HG03139 (cell line): ENCODE measurements around the gene RFC5.

Experiments
- ATAC-seq: cut with Tn5 transposase; IDR thresholded peaks from one replicate; pipeline ENCODE4 v1.9.1; 2021; ENCODE audit not compliant: unreplicated experiment

Gene RFC5

GRCh38 chr12:118050972-118051910 lies 34.7 kb downstream of the RFC5 start:
- ATAC-seq: no peak

GRCh38 chr12:118052324-118053070 lies 36.0 kb downstream of the RFC5 start:
- no peak for ATAC-seq

GRCh38 chr12:118053071-118053985 lies 36.8 kb downstream of the RFC5 start:
- ATAC-seq: no peak

- ATAC-seq: peak; percentile 78
Measured at GRCh38 chr12:118055144-118055557, 38.6 kb downstream of the RFC5 start.

GRCh38 chr12:118055865-118056773 lies 39.6 kb downstream of the RFC5 start:
- ATAC-seq: no peak

GRCh38 chr12:118058227-118058626 lies 41.7 kb downstream of the RFC5 start:
- ATAC-seq: no peak

- no peak for ATAC-seq
Measured at GRCh38 chr12:118058881-118059280, 42.4 kb downstream of the RFC5 start.

GRCh38 chr12:118059341-118060191 lies 43.1 kb downstream of the RFC5 start:
- ATAC-seq: no peak

- no peak for ATAC-seq
Measured at GRCh38 chr12:118060301-118061010, 44.0 kb downstream of the RFC5 start.

- ATAC-seq: no peak
Measured at GRCh38 chr12:118061011-118061872, 44.7 kb downstream of the RFC5 start, which contains the start of gene WSB2. TSS of gene WSB2 (minus strand) at chr12:118061179. CDS start at chr12:118061048, 131 bp downstream.

- ATAC-seq: no peak
Measured at GRCh38 chr12:118061873-118062843, 45.7 kb downstream of the RFC5 start.

GRCh38 chr12:118063576-118064391 lies 47.3 kb downstream of the RFC5 start:
- no peak for ATAC-seq

- ATAC-seq: no peak
Measured at GRCh38 chr12:118064608-118065007, 48.1 kb downstream of the RFC5 start.

GRCh38 chr12:118065380-118065779 lies 48.9 kb downstream of the RFC5 start:
- ATAC-seq: no peak

GRCh38 chr12:118068445-118068844 lies 51.9 kb downstream of the RFC5 start:
- ATAC-seq: no peak
